GM23338 (cell line): ENCODE results near the gene SHANK1. TPM values are rescaled to one million over a fixed set of nuclear protein-coding genes. Genes with fewer than 3 reads are reported as not detected.

Experiments used
- ATAC-seq: fragments of 200-7000 bp; cut with Tn5 transposase; 3 replicates; pipeline ENCODE4 v1.9.1; 2020
- DNase-seq: peaks from one replicate; pipeline ENCODE4 v3.0.0-alpha.2; 2015; ENCODE audit warnings: low spot score
- H2AFZ ChIP-seq: fragments of 200-600 bp; sonication (generic); 2 replicates; pipeline ENCODE4 v1.8.0; 2016; ENCODE audit warnings: antibody characterized with exemption, mild to moderate bottlenecking, moderate library complexity
- H3F3A ChIP-seq: fragments of 200-600 bp; sonication (generic); replicated peaks from 2 replicates; pipeline ENCODE4 v1.8.0; 2017; ENCODE audit warnings: antibody characterized with exemption, mixed run types, low read depth
- H3K27ac ChIP-seq: fragments of 200-600 bp; sonication (generic); 2 replicates; pipeline ENCODE4 v1.6.1; 2016; ENCODE audit warnings: low read depth
- H3K27me3 ChIP-seq: fragments of 200-600 bp; sonication (generic); 2 replicates; pipeline ENCODE4 v1.8.0; 2016; ENCODE audit warnings: mild to moderate bottlenecking, mixed run types, moderate library complexity; ENCODE audit not compliant: insufficient read depth
- H3K36me3 ChIP-seq: fragments of 200-600 bp; sonication (generic); 2 replicates; pipeline ENCODE4 v1.8.0; 2016; ENCODE audit warnings: mild to moderate bottlenecking; ENCODE audit not compliant: insufficient read depth
- H3K4me1 ChIP-seq: fragments of 200-600 bp; sonication (generic); 2 replicates; pipeline ENCODE4 v1.8.0; 2016; ENCODE audit warnings: mild to moderate bottlenecking, moderate library complexity; ENCODE audit not compliant: insufficient read depth
- H3K4me2 ChIP-seq: fragments of 200-600 bp; sonication (generic); 2 replicates; pipeline ENCODE4 v1.7.1; 2017; ENCODE audit warnings: mixed run types
- H3K4me3 ChIP-seq: fragments of 200-600 bp; sonication (generic); 2 replicates; pipeline ENCODE4 v1.6.1; 2016; ENCODE audit warnings: mixed run types
- H3K79me2 ChIP-seq: fragments of 200-600 bp; sonication (generic); replicated peaks from 2 replicates; pipeline ENCODE4 v1.8.0; 2017; ENCODE audit warnings: mild to moderate bottlenecking; ENCODE audit not compliant: insufficient read depth
- H3K9me2 ChIP-seq: fragments of 200-600 bp; sonication (generic); 2 replicates; pipeline ENCODE4 v1.8.0; 2017; ENCODE audit not compliant: insufficient read depth
- H4K20me1 ChIP-seq: fragments of 200-600 bp; sonication (generic); replicated peaks from 2 replicates; pipeline ENCODE4 v1.8.0; 2017; ENCODE audit warnings: mild to moderate bottlenecking; ENCODE audit not compliant: insufficient read depth
- H3K27ac Mint-ChIP-seq: 2 replicates; pipeline ENCODE4 v1.8.0; 2020; ENCODE audit warnings: inconsistent platforms, mild to moderate bottlenecking, moderate library complexity, mixed read lengths
- H3K27me3 Mint-ChIP-seq: 3 replicates; pipeline ENCODE4 v1.8.0; 2022; ENCODE audit warnings: low read depth, mild to moderate bottlenecking, moderate library complexity, mixed read lengths, inconsistent platforms; ENCODE audit not compliant: insufficient read depth, poor library complexity
- H3K36me3 Mint-ChIP-seq: 3 replicates; pipeline ENCODE4 v1.8.0; 2021; ENCODE audit warnings: low read depth, mild to moderate bottlenecking, inconsistent platforms, moderate library complexity, mixed read lengths
- H3K4me1 Mint-ChIP-seq: 3 replicates; pipeline ENCODE4 v1.8.0; 2020; ENCODE audit warnings: mild to moderate bottlenecking, inconsistent platforms, mixed read lengths
- H3K4me3 Mint-ChIP-seq: 3 replicates; pipeline ENCODE4 v1.8.0; 2021; ENCODE audit warnings: moderate library complexity, mild to moderate bottlenecking, inconsistent platforms, mixed read lengths
- H3K9me3 Mint-ChIP-seq: 3 replicates; pipeline ENCODE4 v1.8.0; 2020; ENCODE audit warnings: moderate library complexity, mild to moderate bottlenecking, inconsistent platforms, mixed read lengths
- EZH2phosphoT487 ChIP-seq: fragments of 200-600 bp; sonication (generic); IDR thresholded peaks from one replicate; pipeline ENCODE4 v1.8.1; 2018; ENCODE audit warnings: antibody characterized with exemption; ENCODE audit not compliant: unreplicated experiment
- polyA plus RNA-seq: library from polyadenylated mRNA; unstranded; fragments of >200 nt; fragmentation: Nextera tagmentation; extraction: Ambion mirVana; gene quantifications from 2 replicates; pipeline ENCODE4 v1.2.1, GENCODE V29; 2016
- total RNA-seq: library from RNA; depleted of rRNA; stranded (reverse); fragments of >200 nt; shearing (Covaris generic); gene quantifications from 2 replicates; pipeline ENCODE4 v1.2.3, GENCODE V29; 2014
- TF ChIP-seq, protein P1 (sequence below): IDR thresholded peaks from 2 replicates; pipeline ENCODE4 v1.6.1; 2016; ENCODE audit warnings: antibody characterized with exemption
- TF ChIP-seq, protein P2 (sequence below), 2 experiments: fragments of 200-600 bp in 1 of 2; sonication (generic) in 1 of 2; conservative IDR thresholded peaks; 2 replicates each; pipeline versions ENCODE4 v1.5.1 to v1.6.1; 2016 to 2017; ENCODE audit warnings: antibody characterized with exemption in 2 of 2, low read depth in 2 of 2, mild to moderate bottlenecking in 2 of 2, moderate library complexity in 1 of 2

Gene SHANK1
- total and polyA plus RNA-seq, 2 experiments from 2014 or later = 0.23 to 4.1 TPM

DNA sequence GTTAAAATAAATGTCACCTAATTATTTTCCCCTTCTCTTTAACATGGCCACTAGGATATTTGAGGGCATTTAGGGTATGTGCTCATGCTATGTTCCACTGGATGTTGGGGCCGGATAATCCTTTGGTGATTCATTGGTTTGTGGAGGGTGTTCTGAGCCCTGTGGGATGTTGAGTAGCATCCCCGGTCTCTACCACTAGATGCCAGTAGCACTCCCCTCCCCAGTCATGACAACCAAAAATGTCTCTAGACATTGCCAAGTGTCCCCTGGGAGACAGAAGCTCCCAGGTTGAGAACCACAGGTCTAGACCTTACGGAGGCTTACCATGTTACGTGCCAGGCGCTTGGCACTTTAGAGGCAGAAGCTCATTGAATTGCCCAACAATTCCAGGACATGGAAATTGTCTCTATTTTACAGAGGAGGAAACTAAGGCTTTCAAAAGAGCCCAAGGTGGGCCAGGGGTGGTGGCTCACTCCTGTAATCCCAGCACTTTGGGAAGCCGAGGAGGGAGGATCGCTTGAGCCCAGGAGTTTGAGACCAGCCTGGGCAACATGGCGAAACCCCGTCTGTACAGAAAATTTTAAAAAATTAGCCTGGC lies 14.1 kb downstream of the SHANK1 start:
- Histone ChIP-seq H3K79me2 (no peaks in the 10 kb centered on the region), H3K36me3 (no peaks in the 10 kb centered on the region), H3F3A (no peaks in the 10 kb centered on the region), H3K27ac (no peak overlapping the region), H2AFZ (no peak overlapping the region), H3K4me3 (no peak overlapping the region), H3K27me3 (0 out of 2 replicates have a peak, but pooled peaks cover 6% of the 10 kb centered on the region), H3K9me2 (no peaks in the 10 kb centered on the region), H4K20me1 (no peaks in the 10 kb centered on the region), H3K4me1 (0 out of 2 replicates have a peak, but pooled peaks cover 2% of the 10 kb centered on the region), H3K4me2 (no peak overlapping the region)
- Mint-ChIP-seq H3K27me3 (no peaks in the 10 kb centered on the region), H3K27ac (no peak overlapping the region), H3K4me3 (no peak overlapping the region), H3K36me3 (peaks cover 41% of the 10 kb centered on the region), H3K4me1 (no peaks in the 10 kb centered on the region), H3K9me3 (peaks cover 90% of the 10 kb centered on the region)
- peak; percentile 50; the same call in 2 of the 3 replicates for ATAC-seq
- TF ChIP-seq, protein P1, sequence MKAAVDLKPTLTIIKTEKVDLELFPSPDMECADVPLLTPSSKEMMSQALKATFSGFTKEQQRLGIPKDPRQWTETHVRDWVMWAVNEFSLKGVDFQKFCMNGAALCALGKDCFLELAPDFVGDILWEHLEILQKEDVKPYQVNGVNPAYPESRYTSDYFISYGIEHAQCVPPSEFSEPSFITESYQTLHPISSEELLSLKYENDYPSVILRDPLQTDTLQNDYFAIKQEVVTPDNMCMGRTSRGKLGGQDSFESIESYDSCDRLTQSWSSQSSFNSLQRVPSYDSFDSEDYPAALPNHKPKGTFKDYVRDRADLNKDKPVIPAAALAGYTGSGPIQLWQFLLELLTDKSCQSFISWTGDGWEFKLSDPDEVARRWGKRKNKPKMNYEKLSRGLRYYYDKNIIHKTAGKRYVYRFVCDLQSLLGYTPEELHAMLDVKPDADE = no peak
- TF ChIP-seq, protein P2, sequence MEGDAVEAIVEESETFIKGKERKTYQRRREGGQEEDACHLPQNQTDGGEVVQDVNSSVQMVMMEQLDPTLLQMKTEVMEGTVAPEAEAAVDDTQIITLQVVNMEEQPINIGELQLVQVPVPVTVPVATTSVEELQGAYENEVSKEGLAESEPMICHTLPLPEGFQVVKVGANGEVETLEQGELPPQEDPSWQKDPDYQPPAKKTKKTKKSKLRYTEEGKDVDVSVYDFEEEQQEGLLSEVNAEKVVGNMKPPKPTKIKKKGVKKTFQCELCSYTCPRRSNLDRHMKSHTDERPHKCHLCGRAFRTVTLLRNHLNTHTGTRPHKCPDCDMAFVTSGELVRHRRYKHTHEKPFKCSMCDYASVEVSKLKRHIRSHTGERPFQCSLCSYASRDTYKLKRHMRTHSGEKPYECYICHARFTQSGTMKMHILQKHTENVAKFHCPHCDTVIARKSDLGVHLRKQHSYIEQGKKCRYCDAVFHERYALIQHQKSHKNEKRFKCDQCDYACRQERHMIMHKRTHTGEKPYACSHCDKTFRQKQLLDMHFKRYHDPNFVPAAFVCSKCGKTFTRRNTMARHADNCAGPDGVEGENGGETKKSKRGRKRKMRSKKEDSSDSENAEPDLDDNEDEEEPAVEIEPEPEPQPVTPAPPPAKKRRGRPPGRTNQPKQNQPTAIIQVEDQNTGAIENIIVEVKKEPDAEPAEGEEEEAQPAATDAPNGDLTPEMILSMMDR (conservative IDR thresholded peaks at IDR 0.05; ENCODE audit: low read depth in 2 of 2) = peak; percentile 75 to 87
- DNase-seq = peak; percentile 88

DNA sequence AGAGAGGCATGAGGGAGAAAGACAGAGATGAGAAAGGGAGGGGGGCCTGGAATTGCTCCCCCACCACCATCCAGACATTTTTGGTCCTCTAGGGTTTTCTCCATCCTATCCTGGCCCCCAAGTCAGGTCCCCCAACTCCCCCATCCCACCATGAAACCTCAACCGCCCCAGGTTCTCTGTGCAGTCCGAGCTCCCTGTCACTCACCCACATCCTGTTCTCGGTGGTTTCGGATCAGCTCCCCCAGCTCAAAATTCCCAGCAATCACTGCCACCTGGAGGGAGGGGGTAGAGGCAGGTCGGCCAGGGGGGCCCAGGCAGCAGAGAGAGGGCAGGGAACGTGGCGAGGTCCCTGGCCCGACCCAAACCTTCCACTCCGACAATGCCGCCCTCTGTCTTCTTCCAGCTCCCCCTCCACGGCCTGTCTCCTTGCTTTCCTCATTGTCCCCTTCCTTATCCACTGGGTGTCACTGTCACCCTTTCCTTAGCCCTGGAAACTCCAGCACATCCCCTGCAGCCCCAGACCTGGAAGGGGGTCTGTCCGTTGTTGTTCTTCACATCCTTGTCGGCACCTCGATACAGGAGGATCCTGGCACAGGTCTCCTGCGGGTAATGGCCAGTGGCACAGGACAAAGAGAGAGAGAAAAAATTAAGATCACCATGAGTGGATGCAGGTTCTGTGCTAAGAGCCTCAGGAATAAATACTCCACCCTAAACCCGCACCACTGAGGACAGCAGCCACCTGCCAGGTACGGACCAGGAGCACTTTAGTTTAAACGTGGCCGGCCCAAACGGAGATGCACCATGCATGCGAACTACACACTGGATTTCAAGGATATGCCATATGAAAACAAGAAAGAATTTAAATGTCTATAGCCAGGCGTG lies 15.4 kb downstream of the SHANK1 start:
- ATAC-seq = no peak
- peak overlapping the region; percentile 55 for H3K4me2 ChIP-seq
- H3K9me3 Mint-ChIP-seq = peaks cover 90% of the 10 kb centered on the region
- no peak for TF ChIP-seq EZH2phosphoT487
- TF ChIP-seq, protein P2 (conservative IDR thresholded peaks at IDR 0.05; ENCODE audit: low read depth in 2 of 2) = peak; percentile 57 to 92
- no peak overlapping the region for H3K4me3 ChIP-seq
- peaks cover 45% of the 10 kb centered on the region for H3K36me3 Mint-ChIP-seq
- H3K79me2 ChIP-seq = no peaks in the 10 kb centered on the region
- no peaks in the 10 kb centered on the region for H4K20me1 ChIP-seq
- H3K9me2 ChIP-seq = no peaks in the 10 kb centered on the region
- no peak overlapping the region for H3K4me3 Mint-ChIP-seq
- no peak overlapping the region; the same call in 1 of the 2 replicates for H2AFZ ChIP-seq
- peaks cover 3% of the 10 kb centered on the region for H3K27me3 Mint-ChIP-seq
- H3K27ac ChIP-seq = no peak overlapping the region
- H3K36me3 ChIP-seq = no peaks in the 10 kb centered on the region
- H3K27ac Mint-ChIP-seq = no peak overlapping the region
- no peaks in the 10 kb centered on the region for H3F3A ChIP-seq
- no peaks in the 10 kb centered on the region for H3K4me1 Mint-ChIP-seq
- 0 out of 2 replicates have a peak, but pooled peaks cover 2% of the 10 kb centered on the region for H3K4me1 ChIP-seq
- peak; percentile 73 for DNase-seq
- peaks cover 19% of the 10 kb centered on the region for H3K27me3 ChIP-seq
